ENCODE results near the gene SLC6A2.
"Not testable (repeated sequence)": the region's sequence is repeated elsewhere in the genome, so short reads cannot be mapped to it uniquely, and the experiment has no call there.

The SLC6A2 gene

GRCh38 chr16:55736671-55737070 is 80.9 kb downstream of the SLC6A2 start:
- no peak for TF ChIP-seq CTCF (IDR thresholded peaks at IDR 0.05; ENCODE audit: low read depth, low read length)
- no peak overlapping the region for H3K4me3 ChIP-seq (replicated peaks in 1 of 2; ENCODE audit: low read depth in 2 of 2, low read length in 2 of 2)
- DNase-seq (ENCODE audit: low read depth in 2 of 2) = no peak

- TF ChIP-seq CTCF (IDR thresholded peaks at IDR 0.05; ENCODE audit: low read depth, low read length) = no peak
- no peak for DNase-seq (ENCODE audit: low read depth in 2 of 2)
- no peak overlapping the region for H3K4me3 ChIP-seq (replicated peaks in 1 of 2; ENCODE audit: low read depth in 2 of 2, low read length in 2 of 2)
These were observed 81.5 kb downstream of the SLC6A2 start for GRCh38 chr16:55737318-55737717.

GRCh38 chr16:55737966-55738365 is 82.2 kb downstream of the SLC6A2 start:
- no peak for TF ChIP-seq CTCF (IDR thresholded peaks at IDR 0.05; ENCODE audit: low read depth, low read length)
- no peak overlapping the region for H3K4me3 ChIP-seq (replicated peaks in 1 of 2; ENCODE audit: low read depth in 2 of 2, low read length in 2 of 2)
- DNase-seq (ENCODE audit: low read depth in 2 of 2) = no peak

GRCh38 chr16:55746081-55746480 is 90.3 kb downstream of the SLC6A2 start:
- no peak for TF ChIP-seq CTCF (IDR thresholded peaks at IDR 0.05; ENCODE audit: low read depth, low read length)
- no peak overlapping the region for H3K4me3 ChIP-seq (replicated peaks in 1 of 2; ENCODE audit: low read depth in 2 of 2, low read length in 2 of 2)
- DNase-seq (ENCODE audit: low read depth in 2 of 2) = no peak

- DNase-seq (ENCODE audit: low read depth in 2 of 2) = no peak
- no peak for TF ChIP-seq CTCF (IDR thresholded peaks at IDR 0.05; ENCODE audit: low read depth, low read length)
- no peak overlapping the region for H3K4me3 ChIP-seq (replicated peaks in 1 of 2; ENCODE audit: low read depth in 2 of 2, low read length in 2 of 2)
These were observed 92.0 kb downstream of the SLC6A2 start for GRCh38 chr16:55747785-55748184.

GRCh38 chr16:55752465-55753144 is 96.8 kb downstream of the SLC6A2 start:
- peak; percentile 11 to 32 for DNase-seq (ENCODE audit: low read depth in 2 of 2)
- not testable (repeated sequence) for H3K4me3 ChIP-seq (replicated peaks in 1 of 2; ENCODE audit: low read depth in 2 of 2, low read length in 2 of 2)

- DNase-seq (ENCODE audit: low read depth in 2 of 2) = peak; percentile 6 to 41
- not testable (repeated sequence) for H3K4me3 ChIP-seq (replicated peaks in 1 of 2; ENCODE audit: low read depth in 2 of 2, low read length in 2 of 2)
These were observed 97.4 kb downstream of the SLC6A2 start for GRCh38 chr16:55753145-55753631.

All from cardiac fibroblast (primary cell).